HG03159 (cell line): Measurements from ENCODE around the gene DPYD.
A peak's percentile ranks its signal among the peaks of the same experiment; 100 is the strongest.

Experiments used
- ATAC-seq: cut with Tn5 transposase; IDR thresholded peaks from one replicate; pipeline ENCODE4 v1.9.1; 2021; ENCODE audit warnings: mild to moderate bottlenecking, moderate library complexity; ENCODE audit not compliant: unreplicated experiment

Gene DPYD

GRCh38 chr1:97560714-97561113 is 360.1 kb downstream of the DPYD start:
- ATAC-seq: no peak

- ATAC-seq: no peak
Observed at GRCh38 chr1:97553971-97554370, 366.9 kb downstream of the DPYD start.

GRCh38 chr1:97551113-97551512 is 369.7 kb downstream of the DPYD start:
- no peak for ATAC-seq

- ATAC-seq: no peak
Observed at GRCh38 chr1:97545446-97545845, 375.4 kb downstream of the DPYD start.

GRCh38 chr1:97540346-97540888 is 380.4 kb downstream of the DPYD start:
- ATAC-seq: no peak

- no peak for ATAC-seq
Observed at GRCh38 chr1:97538113-97538512, 382.7 kb downstream of the DPYD start.

GRCh38 chr1:97533358-97533757 is 387.5 kb downstream of the DPYD start:
- no peak for ATAC-seq

GRCh38 chr1:97529600-97529999 is 391.2 kb downstream of the DPYD start:
- no peak for ATAC-seq

- ATAC-seq: no peak
Observed at GRCh38 chr1:97524211-97524610, 396.6 kb downstream of the DPYD start.

- ATAC-seq: no peak
Observed at GRCh38 chr1:97516588-97516987, 404.2 kb downstream of the DPYD start.

GRCh38 chr1:97508653-97509218 is 412.1 kb downstream of the DPYD start:
- no peak for ATAC-seq

- no peak for ATAC-seq
Observed at GRCh38 chr1:97507863-97508262, 413.0 kb downstream of the DPYD start.

- ATAC-seq: no peak
Observed at GRCh38 chr1:97506368-97506767, 414.5 kb downstream of the DPYD start.

GRCh38 chr1:97505816-97506215 is 415.0 kb downstream of the DPYD start:
- ATAC-seq: peak; percentile 97

- ATAC-seq: peak; percentile 20
Observed at GRCh38 chr1:97505289-97505688, 415.5 kb downstream of the DPYD start.

- no peak for ATAC-seq
Observed at GRCh38 chr1:97502360-97502759, 418.5 kb downstream of the DPYD start.

- no peak for ATAC-seq
Observed at GRCh38 chr1:97501628-97502027, 419.2 kb downstream of the DPYD start.

- ATAC-seq: no peak
Observed at GRCh38 chr1:97500760-97501159, 420.1 kb downstream of the DPYD start.

- ATAC-seq: no peak
Observed at GRCh38 chr1:97499667-97500066, 421.2 kb downstream of the DPYD start.

- peak; percentile 75 for ATAC-seq
Observed at GRCh38 chr1:97489834-97490233, 431.0 kb downstream of the DPYD start.

GRCh38 chr1:97488530-97488929 is 432.3 kb downstream of the DPYD start:
- no peak for ATAC-seq

- no peak for ATAC-seq
Observed at GRCh38 chr1:97482022-97482421, 438.8 kb downstream of the DPYD start.

GRCh38 chr1:97467445-97467844 is 453.4 kb downstream of the DPYD start:
- ATAC-seq: no peak
